IMR-90 (cell line): ENCODE results near the gene LTA. TPM values are rescaled to one million over a fixed set of nuclear protein-coding genes. Genes with fewer than 3 reads are reported as not detected.

Source experiments
- ATAC-seq: fragments of 200-7000 bp; cut with Tn5 transposase; 2 replicates; pipeline ENCODE4 v1.9.1; 2020; ENCODE audit warnings: low read depth, mild to moderate bottlenecking, moderate library complexity
- BruUV-seq: library from RNA; stranded (reverse); fragments of 400-500 nt; replicated peaks from 2 replicates; lab custom pipeline; 2021; lab: Mats Ljungman, UMichigan
- CTCF ChIA-PET: fragments of 300-600 bp; formaldehyde crosslinking; extraction: SDS; loops from one replicate; lab custom pipeline; 2021; ENCODE audit warnings: antibody characterized with exemption; lab: Yijun Ruan, JAX
- POLR2A ChIA-PET: fragments of 300-600 bp; sonication (Branson Sonifier 250); formaldehyde crosslinking; loops from one replicate; lab custom pipeline; 2022; ENCODE audit warnings: antibody characterized with exemption; ENCODE audit not compliant: unreplicated experiment; lab: Charles Lee
- DNase-seq: peaks from one replicate; pipeline ENCODE4 v3.0.0; 2013
- H2AFZ ChIP-seq: replicated peaks from 2 replicates; pipeline ENCODE3; 2013; ENCODE audit warnings: low read length, mild to moderate bottlenecking; ENCODE audit not compliant: poor library complexity
- H2AK5ac ChIP-seq: 2 replicates; pipeline ENCODE4 v1.6.1; 2013; ENCODE audit warnings: low read depth, low read length, inconsistent platforms
- H2AK9ac ChIP-seq: replicated peaks from 2 replicates; pipeline ENCODE3; 2013; ENCODE audit warnings: mild to moderate bottlenecking, low read depth, low read length, moderate library complexity; ENCODE audit not compliant: poor library complexity
- H2BK120ac ChIP-seq: 2 replicates; pipeline ENCODE4 v1.6.1; 2013; ENCODE audit warnings: low read depth, low read length, inconsistent platforms
- H2BK15ac ChIP-seq: 3 replicates; pipeline ENCODE4 v1.6.1; 2013; ENCODE audit warnings: low read depth, low read length, inconsistent platforms
- H2BK20ac ChIP-seq: 2 replicates; pipeline ENCODE4 v1.6.1; 2013; ENCODE audit warnings: low read depth, mild to moderate bottlenecking, inconsistent platforms, low read length, moderate library complexity
- H2BK5ac ChIP-seq: 2 replicates; pipeline ENCODE4 v1.6.1; 2013; ENCODE audit warnings: mild to moderate bottlenecking, low read depth, low read length, inconsistent platforms; ENCODE audit not compliant: poor library complexity, severe bottlenecking
- H3K14ac ChIP-seq: replicated peaks from 2 replicates; pipeline ENCODE4 v1.6.1; 2013; ENCODE audit warnings: low read depth, low read length, inconsistent platforms
- H3K18ac ChIP-seq: 2 replicates; pipeline ENCODE4 v1.6.1; 2013; ENCODE audit warnings: low read depth, low read length, control low read depth
- H3K23ac ChIP-seq: 2 replicates; pipeline ENCODE4 v1.6.1; 2013; ENCODE audit warnings: low read depth, low read length, inconsistent platforms
- H3K27ac ChIP-seq: 2 replicates; pipeline ENCODE4 v1.5.1; 2013; ENCODE audit warnings: mild to moderate bottlenecking, control low read depth, low read length; ENCODE audit not compliant: insufficient read depth
- H3K27me3 ChIP-seq: 2 replicates; pipeline ENCODE4 v1.6.1; 2013; ENCODE audit warnings: low read length; ENCODE audit not compliant: control insufficient read depth, insufficient read depth
- H3K36me3 ChIP-seq: 2 replicates; pipeline ENCODE4 v1.6.1; 2013; ENCODE audit warnings: low read length, mixed read lengths; ENCODE audit not compliant: control insufficient read depth, insufficient read depth
- H3K4ac ChIP-seq: 2 replicates; pipeline ENCODE4 v1.6.1; 2013; ENCODE audit warnings: low read depth, low read length, inconsistent platforms
- H3K4me1 ChIP-seq: 2 replicates; pipeline ENCODE4 v1.6.1; 2013; ENCODE audit warnings: low read length, mixed read lengths; ENCODE audit not compliant: control insufficient read depth, insufficient read depth
- H3K4me2 ChIP-seq: 2 replicates; pipeline ENCODE4 v1.6.1; 2013; ENCODE audit warnings: low read depth, mild to moderate bottlenecking, control low read depth, low read length, moderate library complexity
- H3K4me3 ChIP-seq: 2 replicates; pipeline ENCODE4 v1.5.1; 2013; ENCODE audit warnings: low read depth, mild to moderate bottlenecking, control low read depth, low read length, moderate library complexity; ENCODE audit not compliant: insufficient read depth
- H3K56ac ChIP-seq: 2 replicates; pipeline ENCODE4 v1.6.1; 2013; ENCODE audit warnings: low read length, inconsistent platforms; ENCODE audit not compliant: insufficient read depth; ENCODE audit errors: extremely low read depth
- H3K79me1 ChIP-seq, 2 experiments: 2 replicates each; pipeline ENCODE4 v1.6.1; 2013; ENCODE audit warnings: low read length in 2 of 2, inconsistent platforms in 1 of 2, low read depth in 1 of 2
- H3K9ac ChIP-seq: 2 replicates; pipeline ENCODE4 v1.6.1; 2013; ENCODE audit warnings: low read depth, low read length, control low read depth
- H3K9me1 ChIP-seq: 2 replicates; pipeline ENCODE4 v1.6.1; 2013; ENCODE audit warnings: low read length, inconsistent platforms; ENCODE audit not compliant: insufficient read depth
- H3K9me3 ChIP-seq: 2 replicates; pipeline ENCODE4 v1.6.1; 2013; ENCODE audit warnings: low read length; ENCODE audit not compliant: control insufficient read depth, insufficient read depth
- H4K20me1 ChIP-seq: 2 replicates; pipeline ENCODE4 v1.6.1; 2013; ENCODE audit warnings: low read length, inconsistent platforms; ENCODE audit not compliant: insufficient read depth
- H4K5ac ChIP-seq: 2 replicates; pipeline ENCODE4 v1.6.1; 2013; ENCODE audit warnings: mild to moderate bottlenecking, low read depth, low read length, control low read depth
- H4K8ac ChIP-seq, 2 experiments: 2 replicates each; pipeline ENCODE4 v1.6.1; 2013; ENCODE audit warnings: low read depth in 2 of 2, low read length in 2 of 2, control low read depth in 1 of 2, inconsistent platforms in 1 of 2
- H4K91ac ChIP-seq: 2 replicates; pipeline ENCODE4 v1.6.1; 2013; ENCODE audit warnings: low read depth, low read length, inconsistent platforms; ENCODE audit not compliant: insufficient read depth
- BHLHE40 ChIP-seq: fragments of 150-350 bp; IDR thresholded peaks from 2 replicates; pipeline ENCODE4 v1.6.1; 2016; ENCODE audit warnings: mild to moderate bottlenecking, low read depth, low read length
- CEBPB ChIP-seq: IDR thresholded peaks from 2 replicates; pipeline ENCODE4 v1.6.1; 2012; ENCODE audit warnings: low read depth, low read length, improper control_type of control experiment
- CHD1 ChIP-seq: IDR thresholded peaks from 2 replicates; pipeline ENCODE4 v1.6.1; 2012; ENCODE audit warnings: low read depth, low read length, improper control_type of control experiment
- CTCF ChIP-seq: conservative IDR thresholded peaks from 2 replicates; pipeline ENCODE4 v1.5.1; 2012; ENCODE audit warnings: mild to moderate bottlenecking, low read depth, low read length, improper control_type of control experiment
- ELK1 ChIP-seq: fragments of 150-350 bp; IDR thresholded peaks from 2 replicates; pipeline ENCODE4 v1.6.1; 2016; ENCODE audit warnings: low read depth, mild to moderate bottlenecking, low read length, moderate library complexity, borderline replicate concordance
- FOS ChIP-seq: fragments of 150-350 bp; IDR thresholded peaks from 2 replicates; pipeline ENCODE4 v1.6.1; 2016; ENCODE audit warnings: low read depth, low read length
- MAFK ChIP-seq: IDR thresholded peaks from 2 replicates; pipeline ENCODE4 v1.6.1; 2012; ENCODE audit warnings: low read depth, low read length, improper control_type of control experiment
- MAZ ChIP-seq: IDR thresholded peaks from 2 replicates; pipeline ENCODE4 v1.6.1; 2012; ENCODE audit warnings: low read depth, mild to moderate bottlenecking, low read length, improper control_type of control experiment, moderate library complexity, borderline replicate concordance
- MXI1 ChIP-seq: IDR thresholded peaks from 2 replicates; pipeline ENCODE4 v1.6.1; 2012; ENCODE audit warnings: low read depth, mild to moderate bottlenecking, low read length, moderate library complexity, borderline replicate concordance
- NFE2L2 ChIP-seq: fragments of 150-350 bp; IDR thresholded peaks from 2 replicates; pipeline ENCODE4 v1.6.1; 2016; ENCODE audit warnings: low read depth, mild to moderate bottlenecking, low read length
- POLR2A ChIP-seq: IDR thresholded peaks from 2 replicates; pipeline ENCODE4 v1.6.1; 2012; ENCODE audit warnings: mild to moderate bottlenecking, low read depth, low read length
- RAD21 ChIP-seq: IDR thresholded peaks from 2 replicates; pipeline ENCODE4 v1.6.1; 2012; ENCODE audit warnings: low read length, improper control_type of control experiment
- RCOR1 ChIP-seq: IDR thresholded peaks from 2 replicates; pipeline ENCODE4 v1.6.1; 2012; ENCODE audit warnings: mild to moderate bottlenecking, low read length, improper control_type of control experiment; ENCODE audit not compliant: insufficient replicate concordance
- RFX5 ChIP-seq: IDR thresholded peaks from 2 replicates; pipeline ENCODE4 v1.8.0; 2012; ENCODE audit warnings: low read depth, mild to moderate bottlenecking, low read length, moderate library complexity
- SMC3 ChIP-seq: fragments of 150-350 bp; IDR thresholded peaks from 2 replicates; pipeline ENCODE4 v1.6.1; 2016; ENCODE audit warnings: low read depth, mild to moderate bottlenecking, antibody characterized with exemption, low read length, moderate library complexity
- USF2 ChIP-seq: fragments of 150-350 bp; IDR thresholded peaks from 2 replicates; pipeline ENCODE4 v1.6.1; 2017; ENCODE audit warnings: mild to moderate bottlenecking, antibody characterized with exemption, low read length, low read depth
- WGBS, 2 experiments: methylation state at CpG; one replicate each; pipeline versions ENCODE4 v1.1.5 to v1.1.7; 2013; ENCODE audit warnings: missing lambda C conversion rate in 2 of 2; ENCODE audit not compliant: insufficient read length in 1 of 2; ENCODE audit errors: extremely low coverage in 2 of 2; 5-methylcytosine and 5-hydroxymethylcytosine counted together
- dilution Hi-C: fragments of 300-500 bp; cut with HindIII; formaldehyde crosslinking; loops from one replicate; pipeline ENCODE4 v1.14.3; 2018; ENCODE audit warnings: low sequenced_read_pairs; ENCODE audit not compliant: unreplicated experiment
- in situ Hi-C: fragments of 300-500 bp; cut with MboI; formaldehyde crosslinking; loops from 3 replicates; pipeline ENCODE4 v1.14.3; 2019; ENCODE audit warnings: low sequenced_read_pairs, inconsistent platforms, mixed read lengths
- intact Hi-C: fragments of 100-400 bp; cut with micrococcal nuclease; formaldehyde crosslinking; loops from 2 replicates; pipeline ENCODE4 v1.10.0; 2022
- polyA plus RNA-seq, 3 experiments: library from polyadenylated mRNA; depleted of rRNA; stranded (reverse); fragments of >200 nt; gene quantifications; 2 replicates each; pipeline ENCODE4 v1.2.3, GENCODE V29; 2012; ENCODE audit warnings: low replicate concordance in 1 of 3
- total RNA-seq: library from RNA; depleted of rRNA; stranded (reverse); fragments of >200 nt; gene quantifications from 2 replicates; pipeline ENCODE4 v1.2.3, GENCODE V29; 2012

Gene LTA
- total and polyA plus RNA-seq, 2 of the 4 experiments (the other 2 are of a cell fraction) = not detected

- H3K9me3 ChIP-seq = no peaks in the 10 kb centered on the region
- BruUV-seq = no TSS peak
- no peak overlapping the region for H4K8ac ChIP-seq
- no peak overlapping the region for H3K9ac ChIP-seq
- dilution Hi-C loops = no loop called here
- no peak overlapping the region for H2BK20ac ChIP-seq
- no peak overlapping the region for H4K91ac ChIP-seq
- no peak overlapping the region for H2AK5ac ChIP-seq
- no peak overlapping the region for H3K4me3 ChIP-seq
- H4K20me1 ChIP-seq = peaks cover 21% of the 10 kb centered on the region
- DNase-seq (no peak), ATAC-seq (no peak)
- peaks cover 8 to 52% of the 10 kb centered on the region in 2 experiments; a peak in 3 of 4 replicates for H3K79me1 ChIP-seq
- no peak overlapping the region for H3K4me2 ChIP-seq
- H3K27me3 ChIP-seq = no peaks in the 10 kb centered on the region
- H2BK120ac ChIP-seq = no peak overlapping the region
- peaks cover 9% of the 10 kb centered on the region for H3K36me3 ChIP-seq
- ChIA-PET POLR2A (interaction anchor here (0.6 kb wide), 1 partner anchor 50 kb away, joined by 3 read pairs; no protein-coding TSS in a partner anchor), CTCF (no interaction called here)
- H2BK15ac ChIP-seq = no peak overlapping the region
- no peak overlapping the region for H4K5ac ChIP-seq
- intact Hi-C loops = loop anchor here (5.0 kb wide), 3 partner anchors 38 to 408 kb away; partner anchors contain the start of genes HSPA1B and LTB
- no peak overlapping the region for H2AK9ac ChIP-seq
- H2AFZ ChIP-seq = no peak overlapping the region
- no peak overlapping the region for H3K23ac ChIP-seq
- peaks cover 6% of the 10 kb centered on the region for H3K9me1 ChIP-seq
- TF ChIP-seq BHLHE40 (no peak), CTCF (no peak), RAD21 (no peak), POLR2A (no peak), RCOR1 (no peak), CHD1 (no peak), CEBPB (no peak), USF2 (no peak), MAFK (no peak), FOS (no peak), MXI1 (no peak), NFE2L2 (no peak), ELK1 (no peak), MAZ (no peak), SMC3 (no peak), RFX5 (no peak)
- no peak overlapping the region for H3K4ac ChIP-seq
- no peak overlapping the region for H3K14ac ChIP-seq
- no peak overlapping the region for H2BK5ac ChIP-seq
- in situ Hi-C loops = loop anchor here (5.0 to 10.0 kb wide), 3 partner anchors 52 to 290 kb away; no protein-coding TSS in a partner anchor
- H3K27ac ChIP-seq = no peak overlapping the region
- no peak overlapping the region for H3K18ac ChIP-seq
- H3K4me1 ChIP-seq = peaks cover 12% of the 10 kb centered on the region
- H3K56ac ChIP-seq = no peak overlapping the region
- no CpG with 5 or more reads among the region's 2 CpGs for WGBS, 2 experiments
Measured at GRCh38 chr6:31544676-31545075, 27.4 kb upstream of the LTA start.
